Mammary epithelial cell (primary cell): ENCODE results near the gene MAP3K7CL.

Source experiments
- CTCF ChIP-seq, 2 donors: IDR thresholded peaks in 1 of 2; conservative IDR thresholded peaks in 1 of 2; 2 replicates each; pipeline ENCODE4 v1.5.1; 2011 to 2012; ENCODE audit warnings: inconsistent platforms in 2 of 2, low read length in 2 of 2, mild to moderate bottlenecking in 2 of 2, control low read depth in 1 of 2, low read depth in 1 of 2; ENCODE audit not compliant: insufficient read depth in 1 of 2; ENCODE audit errors: extremely low read depth in 1 of 2
- EZH2 ChIP-seq: IDR thresholded peaks from 2 replicates; pipeline ENCODE4 v1.6.1; 2012; ENCODE audit warnings: low read length, inconsistent platforms, borderline replicate concordance

- no peak for TF ChIP-seq CTCF (conservative IDR thresholded peaks at IDR 0.05 in 1 of 2, IDR thresholded peaks at IDR 0.05 in 1 of 2; ENCODE audit: extremely low read depth in 1 of 2, insufficient read depth in 1 of 2, low read depth in 1 of 2, low read length in 2 of 2)
- TF ChIP-seq EZH2: no peak
Observed at GRCh38 chr21:29174607-29175013, 44.2 kb downstream of the MAP3K7CL start.
